Glomerular visceral epithelial cell (primary cell): ENCODE data around the gene CDADC1.
"Not testable (repeated sequence)": the region's sequence is repeated elsewhere in the genome, so short reads cannot be mapped to it uniquely, and the experiment has no call there.

Experiments used
- DNase-seq: peaks from one replicate; pipeline ENCODE4 v3.0.0-alpha.2; 2016; ENCODE audit errors: extremely low spot score

CDADC1 gene

DNA sequence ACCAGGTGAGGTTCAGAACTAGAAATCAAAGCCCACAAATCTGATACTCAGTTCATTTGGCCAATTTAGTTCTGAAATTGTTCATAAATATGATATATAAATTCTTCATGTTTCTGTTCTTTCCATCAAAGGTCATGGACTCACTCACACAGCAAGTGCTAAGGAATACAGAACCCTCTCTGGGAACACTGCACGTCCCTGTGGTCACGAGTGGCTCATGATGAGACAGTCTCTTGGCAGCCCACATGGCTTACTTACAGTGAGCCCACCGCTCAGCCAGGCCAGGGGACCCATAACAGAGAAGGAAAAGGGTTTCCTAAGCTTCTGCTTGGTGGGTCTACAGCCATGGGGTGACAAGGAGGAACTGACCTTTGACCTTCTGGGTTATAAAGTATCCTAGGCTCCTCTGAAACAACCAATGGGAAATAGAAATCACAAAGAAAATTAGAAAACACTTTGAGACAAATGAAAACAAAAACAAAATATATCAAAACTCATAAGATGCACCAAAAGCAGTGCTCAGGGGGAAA lies 67.4 kb downstream of the CDADC1 start:
- DNase-seq, result peak; percentile 17

DNA sequence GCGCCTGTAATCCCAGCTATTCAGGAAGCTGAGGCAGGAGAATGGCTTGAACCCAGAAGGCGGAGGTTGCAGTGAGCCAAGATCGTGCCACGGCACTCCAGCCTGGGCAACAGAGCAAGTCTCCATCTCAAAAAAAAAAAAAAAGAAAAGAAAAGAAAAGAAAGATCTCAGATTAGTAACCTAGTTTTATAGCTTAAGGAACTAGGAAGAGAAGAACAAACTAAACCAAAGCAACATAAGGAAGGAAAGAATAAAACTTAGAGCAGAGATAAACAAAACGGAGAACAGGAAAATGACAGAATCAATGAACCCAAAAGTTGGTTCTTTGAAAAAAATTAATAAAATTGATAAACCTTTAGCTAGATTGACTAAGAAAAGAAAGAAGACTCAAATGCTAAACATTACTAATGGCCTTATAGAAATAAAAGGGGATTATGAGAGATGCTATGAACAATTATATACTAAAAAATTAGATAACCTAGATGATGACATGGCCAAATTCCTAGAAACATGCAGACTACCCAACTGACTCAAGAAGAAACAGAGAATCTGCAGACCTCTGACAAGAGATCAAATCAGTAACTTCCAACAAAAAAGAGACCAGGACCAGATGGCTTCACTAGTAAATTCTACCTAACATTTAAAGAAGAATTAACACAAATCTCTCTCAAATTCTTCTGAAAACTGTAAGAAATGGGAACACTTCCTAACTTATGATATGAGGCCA lies 68.2 kb downstream of the CDADC1 start:
- no peak for DNase-seq

GRCh38 chr13:49319551-49319950 lies 71.8 kb downstream of the CDADC1 start:
- DNase-seq, result no peak

GRCh38 chr13:49319951-49320350 lies 72.2 kb downstream of the CDADC1 start:
- no peak for DNase-seq

GRCh38 chr13:49320975-49321374 lies 73.2 kb downstream of the CDADC1 start:
- no peak for DNase-seq

- no peak for DNase-seq
These were observed 75.0 kb downstream of the CDADC1 start for GRCh38 chr13:49322702-49323101.

DNA sequence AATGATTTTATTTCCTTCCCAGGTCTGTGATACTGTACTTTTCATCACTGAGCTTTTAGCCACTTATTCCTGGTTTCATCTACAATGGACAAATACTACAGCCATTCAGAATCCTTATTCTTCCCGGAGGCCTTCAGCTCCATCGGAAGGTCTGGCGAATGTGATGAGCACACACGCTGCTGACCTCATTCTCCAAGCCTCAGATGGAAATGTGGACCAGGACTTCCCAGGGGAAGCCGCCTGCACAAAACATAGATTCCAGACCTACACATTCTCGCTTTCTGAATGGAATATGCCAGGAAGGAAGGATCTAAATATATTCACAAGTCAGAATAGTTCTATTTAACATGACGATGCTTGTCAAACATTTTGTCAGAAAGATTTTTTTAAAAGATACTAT lies 75.6 kb downstream of the CDADC1 start:
- no peak for DNase-seq

DNA sequence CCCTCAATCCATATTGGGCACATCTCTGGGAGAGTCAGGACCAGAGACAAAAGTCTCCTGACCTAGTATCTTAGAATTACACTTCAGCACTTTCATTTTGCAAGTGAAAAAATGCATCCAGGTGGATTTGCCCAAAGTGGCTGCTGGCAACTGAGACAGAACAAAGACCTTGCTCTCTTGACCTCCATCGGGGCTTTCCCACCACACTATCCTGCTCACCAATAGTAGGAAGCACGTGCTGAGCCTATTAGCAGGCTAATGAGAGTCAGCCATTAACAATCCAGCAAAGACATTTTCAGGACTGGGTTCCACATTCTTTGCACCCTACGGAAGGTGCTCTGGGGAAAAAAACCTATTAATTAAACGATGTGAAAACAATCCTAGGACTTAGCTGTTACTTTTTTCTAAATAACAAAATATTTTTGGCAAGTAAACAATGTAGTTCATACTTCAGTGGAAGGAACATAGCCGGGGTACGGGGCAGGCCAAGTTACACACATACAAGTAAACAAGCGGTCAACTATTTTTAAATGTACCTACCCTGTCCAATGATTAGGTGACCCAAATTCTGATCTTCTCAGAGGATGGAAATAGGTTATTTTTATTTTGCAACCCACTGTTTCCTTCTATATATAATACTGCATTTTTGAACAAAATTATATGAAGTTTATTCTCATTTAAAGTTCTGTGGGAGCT lies 78.6 kb downstream of the CDADC1 start:
- no peak for DNase-seq

DNA sequence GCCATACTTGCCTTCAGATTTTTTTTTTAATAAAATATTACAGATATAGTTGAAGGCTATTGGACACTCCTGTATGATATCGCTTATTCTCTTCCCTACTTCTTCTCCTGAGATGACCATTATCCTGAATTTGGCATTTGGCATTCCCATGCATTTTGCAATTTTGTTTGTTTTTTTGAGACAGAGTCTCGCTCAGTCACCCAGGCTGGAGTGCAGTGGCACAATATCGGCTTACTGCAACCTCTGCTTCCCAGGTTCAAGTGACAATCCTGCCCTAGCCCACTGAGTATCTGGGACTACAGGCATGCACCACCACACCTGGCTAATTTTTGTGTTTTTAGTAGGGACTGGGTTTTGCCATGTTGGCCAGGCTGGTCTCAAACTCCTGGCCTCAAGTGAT lies 79.4 kb downstream of the CDADC1 start:
- DNase-seq, result not testable (repeated sequence)

- no peak for DNase-seq
These were observed 82.3 kb downstream of the CDADC1 start for GRCh38 chr13:49329831-49330545.

DNA sequence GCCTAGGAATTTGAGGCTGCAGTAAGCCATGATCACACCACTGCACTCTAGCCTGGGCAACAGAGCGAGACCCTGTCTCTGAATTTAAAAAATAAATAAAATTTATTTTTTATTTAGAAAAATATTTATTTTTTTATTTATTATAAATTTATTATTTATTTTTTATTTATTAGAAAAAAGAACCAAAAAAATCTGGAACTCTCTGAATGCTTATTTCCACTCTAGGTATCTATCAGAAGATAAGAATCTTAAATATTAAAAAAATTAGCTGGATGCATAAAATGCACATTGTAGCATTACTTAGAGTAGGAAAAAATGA lies 82.8 kb downstream of the CDADC1 start:
- no peak for DNase-seq

DNA sequence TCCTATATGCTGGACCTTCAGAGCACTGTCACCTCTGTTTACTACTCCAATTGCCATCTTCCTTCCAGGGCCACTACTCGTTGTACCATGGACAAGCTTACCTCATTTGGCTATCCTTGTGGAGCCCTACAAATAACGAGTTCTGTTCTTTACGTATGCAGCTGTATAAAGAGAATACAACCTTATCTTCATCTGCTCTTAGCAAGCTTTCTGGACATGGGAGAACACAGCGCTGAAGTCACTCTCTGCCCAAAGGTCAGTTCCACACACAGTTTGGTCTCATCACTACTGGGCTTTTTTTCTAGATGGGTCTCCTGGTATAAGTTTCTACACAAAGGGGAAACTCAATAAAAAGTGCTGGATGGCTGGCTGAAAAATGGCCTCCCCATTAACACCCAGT lies 88.9 kb downstream of the CDADC1 start:
- DNase-seq, result no peak

DNA sequence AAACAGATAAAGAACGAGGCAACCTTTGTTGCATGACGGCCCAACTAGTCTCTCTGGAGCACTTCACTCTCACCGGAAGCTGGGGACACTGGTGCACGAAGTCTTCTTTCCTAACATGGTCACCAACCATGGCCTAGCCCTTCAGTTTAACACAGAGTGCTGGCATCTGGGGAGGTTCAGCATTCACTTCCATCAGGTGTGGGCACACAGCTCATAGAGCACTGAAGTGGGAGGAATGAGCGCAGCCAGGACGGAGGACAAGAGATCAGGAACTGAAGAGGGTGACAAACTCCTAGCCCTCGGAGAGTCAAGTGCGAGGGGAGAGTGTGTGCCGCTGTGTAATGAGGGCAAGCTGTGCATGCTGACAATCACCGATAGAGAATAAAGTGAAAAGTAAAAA lies 92.4 kb downstream of the CDADC1 start:
- no peak for DNase-seq

- no peak for DNase-seq
These were observed 93.8 kb downstream of the CDADC1 start for GRCh38 chr13:49341517-49341916.

GRCh38 chr13:49341941-49342340 lies 94.2 kb downstream of the CDADC1 start:
- no peak for DNase-seq

DNA sequence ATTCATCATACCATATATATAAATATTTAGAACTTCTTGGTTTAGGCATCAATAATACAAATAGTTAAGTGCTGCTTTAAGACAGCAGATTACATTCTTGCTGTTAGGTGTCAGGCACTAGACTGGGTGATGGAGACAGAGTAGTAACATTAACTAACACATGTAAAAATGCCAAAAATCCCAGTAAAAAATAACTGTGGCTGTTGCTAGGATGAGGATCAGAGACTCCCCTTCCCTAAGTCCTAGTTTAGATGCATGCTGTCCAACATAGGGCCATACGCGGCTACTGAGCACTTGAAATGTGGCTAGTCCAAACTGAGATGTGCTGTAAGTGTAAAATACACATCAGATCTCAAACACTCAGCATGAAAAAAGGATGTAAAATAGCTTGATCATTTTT lies 94.7 kb downstream of the CDADC1 start:
- no peak for DNase-seq
